Tibial nerve (tissue), 4 donors: ENCODE measurements around the gene SEC61A1.

ENCODE experiments used
- CTCF ChIP-seq, 5 experiments: fragments of 200-600 bp in 3 of 5; fragments of 450-650 bp in 2 of 5; sonication (generic) in 3 of 5; IDR thresholded peaks; one replicate each; pipeline ENCODE4 v1.5.1; 2016 to 2019; ENCODE audit warnings: antibody characterized with exemption in 5 of 5, mild to moderate bottlenecking in 3 of 5, moderate library complexity in 2 of 5
- EP300 ChIP-seq, 2 donors: sonication (generic); formaldehyde crosslinking; IDR thresholded peaks; one replicate each; pipeline ENCODE4 v1.6.1; 2017; ENCODE audit warnings: antibody characterized with exemption in 2 of 2, mild to moderate bottlenecking in 1 of 2

GRCh38 chr3:128011140-128011539, 41.1 kb upstream of the SEC61A1 start:
- TF ChIP-seq CTCF (IDR thresholded peaks at IDR 0.05) (no peak), EP300 (IDR thresholded peaks at IDR 0.05) (no peak)
